ENCODE data around the gene CLP1.

DNA sequence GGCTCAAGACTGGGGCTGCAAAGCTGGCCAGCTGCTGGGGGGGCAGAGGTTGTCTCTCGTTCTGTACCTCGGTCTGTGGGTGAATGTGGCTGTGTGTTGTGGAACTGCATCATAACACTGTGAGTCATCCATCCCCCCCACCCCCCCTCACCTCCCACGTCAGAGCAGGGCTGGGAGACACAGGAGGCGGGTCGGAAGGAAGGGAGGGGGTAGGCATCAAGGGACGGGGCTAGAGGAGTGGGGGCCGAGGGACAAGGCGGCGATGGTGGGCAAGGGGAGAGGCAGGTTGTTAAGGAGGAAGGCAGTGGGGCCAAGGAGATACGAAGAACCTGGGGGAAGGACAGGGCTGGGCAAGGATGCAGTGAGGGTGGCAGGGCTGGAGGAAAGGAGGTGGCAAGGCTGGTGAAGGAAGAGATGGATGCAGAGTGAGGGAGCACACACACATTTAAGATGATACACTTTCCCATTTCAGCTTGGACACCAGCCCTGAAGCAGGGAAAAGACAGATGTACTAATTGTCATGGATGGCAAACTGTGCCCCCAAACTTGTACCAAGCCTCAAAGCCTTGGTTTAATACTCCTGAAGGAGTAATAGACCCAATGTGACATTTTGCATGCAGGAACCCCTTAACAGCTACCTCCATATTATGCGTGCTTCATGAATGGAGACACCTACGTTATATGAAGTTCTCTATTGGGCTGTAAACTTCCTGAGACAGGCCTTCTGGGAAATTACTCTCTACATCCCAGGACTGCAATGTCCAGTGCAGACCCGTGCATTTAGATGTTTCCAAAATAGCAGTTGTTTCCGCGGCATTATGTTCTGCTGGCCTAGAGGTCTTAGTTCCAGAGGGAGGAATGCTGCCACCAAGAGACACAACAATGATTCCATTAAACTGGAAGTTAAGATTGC lies 7.5 kb upstream of the CLP1 start, which contains the start of gene YPEL4:
- TF ChIP-seq SUZ12 (IDR thresholded peaks at IDR 0.05), result no peak
- no peak for TF ChIP-seq HDGF (IDR thresholded peaks at IDR 0.05; ENCODE audit: borderline replicate concordance)
- no peak for TF ChIP-seq SP1 (IDR thresholded peaks at IDR 0.05)
- TF ChIP-seq PKNOX1 (IDR thresholded peaks at IDR 0.05), result no peak
